Choroid plexus epithelial cell (primary cell): Measurements from ENCODE around the gene HABP2.

Experiments
- DNase-seq: peaks from one replicate; pipeline ENCODE4 v3.0.0-alpha.2; 2010; ENCODE audit warnings: low read depth
- H3K4me3 ChIP-seq: 2 replicates; pipeline ENCODE4 v1.5.1; 2011; ENCODE audit warnings: low read depth, mild to moderate bottlenecking, control low read depth, low read length, moderate library complexity
- CTCF ChIP-seq: conservative IDR thresholded peaks from 2 replicates; pipeline ENCODE4 v1.5.1; 2011; ENCODE audit warnings: low read depth, mild to moderate bottlenecking, control low read depth, inconsistent platforms, low read length, moderate library complexity

The HABP2 gene

DNA sequence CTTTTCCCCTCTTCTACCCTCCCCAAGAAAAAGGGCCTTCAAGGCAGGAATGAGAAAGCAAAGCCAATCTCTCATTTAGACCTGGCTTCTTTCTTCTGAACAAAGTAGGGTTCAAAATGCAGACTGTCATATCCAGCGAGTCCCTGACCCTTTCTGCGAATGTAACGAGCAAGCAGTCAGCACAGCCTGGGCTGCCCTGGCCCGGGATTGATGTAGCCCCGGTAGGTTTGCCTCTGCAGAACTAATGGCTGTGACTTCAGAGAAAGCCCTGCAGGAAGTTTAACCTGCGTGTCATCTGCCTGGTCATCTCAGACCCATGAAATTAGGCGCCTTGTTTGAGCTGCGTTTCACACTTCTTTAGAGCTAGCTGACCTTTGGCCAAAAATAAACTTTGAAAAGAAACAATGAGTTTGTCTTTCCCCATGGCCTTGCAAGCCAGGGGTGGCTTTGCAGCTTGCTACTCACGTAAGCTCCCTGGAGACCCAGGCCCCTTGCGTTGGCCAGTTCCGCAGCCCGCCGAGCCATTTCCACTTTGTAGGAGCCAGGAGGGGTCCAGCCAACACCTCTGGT is 36.4 kb downstream of the HABP2 start:
- TF ChIP-seq CTCF, result no peak
- H3K4me3 ChIP-seq, result no peak overlapping the region
- DNase-seq, result no peak

- no peak for TF ChIP-seq CTCF
- no peak for DNase-seq
- no peak overlapping the region for H3K4me3 ChIP-seq
Observed at GRCh38 chr10:113590581-113590980, 37.7 kb downstream of the HABP2 start.

GRCh38 chr10:113592380-113592779 is 39.5 kb downstream of the HABP2 start:
- DNase-seq, result no peak
- no peak for TF ChIP-seq CTCF
- H3K4me3 ChIP-seq, result no peak overlapping the region

GRCh38 chr10:113594652-113595051 is 41.8 kb downstream of the HABP2 start:
- H3K4me3 ChIP-seq, result no peak overlapping the region
- DNase-seq, result no peak
- TF ChIP-seq CTCF, result no peak

DNA sequence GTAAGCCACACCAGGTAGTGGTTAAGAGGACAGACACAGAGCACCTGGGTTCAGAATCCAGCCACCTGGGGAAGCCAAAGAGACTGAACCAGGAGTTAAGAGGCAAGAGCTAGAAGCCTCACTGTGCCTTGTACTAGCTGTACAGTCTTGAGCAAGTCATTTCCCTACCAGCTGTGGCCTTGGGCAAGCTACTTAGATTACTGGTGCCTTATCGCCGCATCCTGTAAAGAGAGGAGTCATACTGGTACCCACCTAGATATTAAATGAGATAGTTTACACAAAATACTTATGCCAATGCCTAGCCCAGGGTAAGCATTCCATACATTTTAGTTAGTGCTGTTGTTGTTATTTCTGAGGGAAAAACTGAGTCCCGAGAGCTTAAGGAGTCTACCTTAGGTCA is 47.7 kb downstream of the HABP2 start:
- TF ChIP-seq CTCF, result no peak
- no peak for DNase-seq
- no peak overlapping the region for H3K4me3 ChIP-seq

DNA sequence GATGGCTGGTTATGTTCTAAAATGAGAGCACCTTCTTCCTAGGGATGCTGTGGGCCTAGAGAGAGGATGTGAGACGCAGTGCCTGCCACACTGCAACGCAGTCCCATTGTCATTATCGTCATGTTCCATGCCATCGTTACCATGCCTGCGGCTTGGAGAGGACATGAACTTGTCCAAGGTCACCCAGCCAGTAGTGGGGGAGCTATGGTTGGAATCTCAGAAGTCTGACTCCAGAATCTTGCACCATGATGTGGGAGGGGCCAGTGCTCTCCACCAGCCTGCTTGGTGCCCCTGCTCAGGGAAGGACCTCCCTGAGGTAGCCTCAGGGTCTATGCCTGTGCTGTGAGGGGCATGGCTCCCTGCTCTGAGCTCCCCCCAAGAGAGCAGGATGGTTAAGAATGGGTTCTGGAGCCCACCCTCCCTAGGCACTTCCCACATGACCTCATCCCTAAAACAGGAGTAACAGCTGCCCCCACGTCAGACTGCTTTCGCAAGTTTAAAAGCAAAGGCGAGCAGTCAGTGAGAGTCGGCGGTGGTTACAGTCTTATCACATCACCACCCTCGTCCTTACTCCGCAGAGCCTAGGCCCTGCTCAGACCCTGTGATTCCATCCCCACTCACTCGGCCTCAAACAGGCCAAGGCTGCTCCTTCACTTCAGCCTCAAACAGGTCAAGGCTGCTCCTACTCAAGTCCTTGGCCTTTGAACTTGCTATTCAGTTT is 50.4 kb downstream of the HABP2 start:
- no peak for TF ChIP-seq CTCF
- H3K4me3 ChIP-seq, result no peak overlapping the region
- no peak for DNase-seq

DNA sequence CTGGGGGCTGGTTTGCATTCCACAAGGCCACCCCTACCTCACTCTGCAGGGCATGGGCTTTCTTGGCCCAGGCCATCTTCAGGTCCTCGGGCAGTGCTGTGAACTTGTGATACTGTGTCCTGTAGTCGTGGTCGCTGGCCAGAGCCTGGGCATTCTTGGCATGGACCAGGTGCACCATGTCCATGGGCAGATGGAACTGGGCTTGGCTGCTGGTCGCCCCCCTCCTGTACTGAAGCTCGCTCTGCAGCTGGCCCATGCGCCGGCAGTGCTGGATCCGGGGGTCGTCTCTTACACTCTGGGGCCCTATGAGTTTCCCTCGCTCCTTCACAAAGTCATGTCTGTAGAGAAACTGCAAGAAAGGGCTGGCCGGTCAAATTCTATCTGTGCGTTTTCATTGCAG is 51.7 kb downstream of the HABP2 start:
- H3K4me3 ChIP-seq, result no peak overlapping the region
- no peak for DNase-seq
- no peak for TF ChIP-seq CTCF
